SW 1271 (cell line): Measurements from ENCODE around the gene EFHB.
"Not testable (repeated sequence)": the region's sequence is repeated elsewhere in the genome, so short reads cannot be mapped to it uniquely, and the experiment has no call there.

Experiments
- DNase-seq, 2 experiments: peaks; one replicate each; lab custom pipeline; 2025; lab: John Stamatoyannopoulos, UW

EFHB gene, protein sequence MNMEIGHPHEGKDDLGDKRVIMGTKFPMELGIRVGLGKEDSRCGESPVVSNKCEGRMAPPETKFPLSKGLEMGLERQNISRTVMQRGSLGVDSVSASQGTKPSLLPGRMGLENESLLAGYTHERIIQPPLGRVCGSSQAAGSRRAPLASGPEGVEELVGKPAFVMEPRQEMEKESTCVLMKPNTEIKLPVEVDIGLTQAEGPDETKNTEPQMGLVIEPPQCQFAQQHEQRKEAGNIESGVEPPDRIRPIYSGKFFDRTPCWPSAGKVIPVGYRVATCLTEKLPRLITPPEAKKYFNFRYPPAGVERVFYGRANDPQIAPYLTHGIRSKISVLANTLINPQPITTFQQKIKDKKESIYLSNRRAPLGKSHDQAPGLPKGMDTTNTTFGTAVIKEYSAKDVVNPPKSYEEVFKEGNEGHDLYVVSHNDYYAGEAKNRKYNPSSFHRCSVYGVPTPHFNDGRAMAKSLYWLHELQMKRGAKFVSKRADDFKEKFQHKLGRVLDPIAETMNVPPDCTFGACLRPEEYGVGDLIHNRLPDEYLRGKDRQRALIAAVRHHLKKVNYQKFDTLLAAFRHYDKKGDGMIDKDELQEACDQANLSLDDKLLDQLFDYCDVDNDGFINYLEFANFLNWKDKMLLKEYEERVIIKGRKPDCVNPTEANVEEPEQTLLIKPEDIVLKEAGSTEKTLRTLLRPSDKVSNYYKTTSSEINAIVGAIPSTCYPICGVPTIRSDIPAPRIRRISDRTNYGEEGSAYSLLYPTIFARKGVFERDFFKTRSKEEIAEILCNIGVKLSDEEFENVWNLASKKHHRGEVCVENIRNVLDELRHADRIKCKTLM

DNA sequence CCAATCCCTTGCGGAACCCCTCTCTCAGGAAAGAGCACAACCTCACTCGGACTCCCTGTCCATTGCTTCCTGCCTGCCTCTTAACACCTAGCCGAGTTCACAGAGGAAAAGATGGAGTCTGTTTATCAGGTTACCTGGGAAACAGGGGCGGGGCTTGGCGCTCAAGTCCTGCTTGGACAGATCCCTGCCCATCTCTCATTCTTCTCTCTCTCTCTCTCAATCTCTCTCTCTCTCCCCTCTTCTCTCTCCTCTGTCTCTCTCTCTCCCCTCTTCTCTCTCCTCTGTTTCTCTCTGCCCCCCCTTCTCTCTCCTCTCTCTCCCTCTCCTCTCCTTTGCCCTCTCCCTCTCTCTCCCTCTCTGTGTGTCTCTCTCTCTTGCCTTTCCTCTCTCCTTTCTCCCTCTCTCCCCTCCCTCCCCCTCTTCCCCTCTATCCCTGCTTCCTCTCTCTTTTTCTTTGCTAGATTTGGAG, at the start of gene EFHB:
EFHB (minus strand) TSS at position 120 of the 469 bp plus-strand sequence. CDS start 199 bp downstream, outside the sequence.
- DNase-seq: no peak

DNA sequence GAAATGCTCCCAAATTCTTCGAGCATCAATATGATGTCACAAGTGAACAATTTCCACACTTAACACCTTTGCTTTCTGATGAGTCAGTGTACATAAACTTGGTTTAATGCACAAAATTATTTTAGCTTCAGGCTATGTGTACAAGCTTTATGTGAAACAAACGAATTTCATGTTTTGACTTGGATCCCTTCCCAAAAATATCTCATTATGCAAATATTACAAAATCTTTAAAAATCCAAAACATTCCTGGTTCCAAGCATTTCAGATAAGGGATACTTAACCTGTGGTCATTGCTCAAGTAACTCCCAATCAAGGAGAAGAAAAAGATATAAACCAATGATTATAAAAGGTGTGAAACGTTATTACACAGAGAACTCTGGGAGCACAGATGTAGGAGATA, 38.0 kb upstream of the EFHB start:
- peak in 1 of 2 experiments; percentile 37 for DNase-seq

DNA sequence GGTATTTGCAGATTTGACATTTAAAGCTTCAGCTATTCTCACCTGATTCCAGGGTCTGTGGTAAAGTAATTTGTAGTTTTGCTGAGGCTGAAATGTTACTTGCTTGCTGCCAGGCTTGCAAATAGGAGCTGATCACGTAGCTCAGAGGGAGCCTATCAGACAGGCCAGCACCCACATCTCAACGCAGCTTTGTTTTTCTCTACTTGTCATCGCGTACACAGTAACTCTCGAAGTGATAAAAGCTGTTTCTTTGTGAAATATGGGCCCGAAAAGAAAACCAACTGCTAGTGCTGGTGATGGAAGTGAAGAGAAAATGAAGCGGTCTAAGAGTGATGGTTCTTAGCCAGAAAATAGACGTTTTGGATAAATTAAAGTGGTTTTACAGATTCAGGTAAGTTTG, 36.3 kb upstream of the EFHB start:
- no peak for DNase-seq

DNA sequence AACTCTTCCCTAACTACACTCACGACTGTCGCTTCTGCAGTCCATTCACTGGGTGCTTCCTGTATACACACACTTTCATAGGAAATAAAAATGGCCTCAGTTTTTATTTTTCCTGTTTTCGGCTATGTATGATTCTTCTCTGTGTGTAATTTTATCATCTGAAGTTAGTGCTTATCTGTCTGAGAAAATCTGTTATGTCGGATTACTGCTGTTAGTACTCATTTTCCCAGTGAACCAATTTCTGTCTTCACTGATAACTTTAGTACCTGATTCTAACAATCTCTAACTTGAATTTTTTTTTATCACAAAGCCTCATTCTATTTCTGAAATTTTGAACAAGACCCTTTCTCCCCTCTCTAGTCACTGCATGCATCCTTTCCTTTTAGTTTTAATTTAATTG, 33.8 kb upstream of the EFHB start:
- no peak for DNase-seq

DNA sequence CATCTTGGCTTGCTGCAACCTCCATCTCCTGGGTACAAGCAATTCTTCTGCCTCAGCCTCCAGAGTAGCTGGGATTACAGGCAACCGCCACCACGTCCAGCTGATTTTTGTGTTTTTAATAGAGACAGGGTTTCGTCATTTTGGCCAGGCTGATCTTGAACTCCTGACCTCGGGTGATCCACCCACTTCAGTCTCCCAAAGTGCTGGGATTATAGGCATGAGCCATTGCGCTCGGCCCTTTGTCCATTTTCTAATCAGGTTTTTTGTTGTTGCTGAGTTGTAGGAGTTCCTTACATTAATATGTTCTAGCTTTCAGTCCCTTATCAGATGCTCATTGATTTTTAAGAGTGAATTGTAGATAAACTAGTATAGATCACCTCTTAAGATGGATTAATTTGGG, 33.2 kb upstream of the EFHB start:
- no peak for DNase-seq

DNA sequence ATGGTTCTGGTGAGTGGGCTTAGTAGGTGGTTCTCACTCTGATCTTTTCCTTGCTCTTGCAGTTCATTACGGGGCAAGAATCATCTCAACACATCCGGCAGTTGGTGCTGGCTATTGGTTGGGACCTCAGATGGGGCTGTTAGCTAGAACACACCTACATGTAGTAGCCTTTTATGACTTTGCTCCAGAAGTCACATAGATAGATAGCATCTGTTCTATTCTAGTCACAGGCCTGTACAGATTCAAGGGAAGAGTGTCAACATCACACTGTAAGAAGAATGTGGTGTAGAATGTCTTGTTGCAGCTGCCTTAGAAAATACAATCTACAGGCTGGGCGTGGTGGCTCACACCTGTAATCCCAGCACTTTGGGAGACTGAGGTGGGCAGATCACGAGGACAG, 27.9 kb upstream of the EFHB start:
- DNase-seq: no peak

DNA sequence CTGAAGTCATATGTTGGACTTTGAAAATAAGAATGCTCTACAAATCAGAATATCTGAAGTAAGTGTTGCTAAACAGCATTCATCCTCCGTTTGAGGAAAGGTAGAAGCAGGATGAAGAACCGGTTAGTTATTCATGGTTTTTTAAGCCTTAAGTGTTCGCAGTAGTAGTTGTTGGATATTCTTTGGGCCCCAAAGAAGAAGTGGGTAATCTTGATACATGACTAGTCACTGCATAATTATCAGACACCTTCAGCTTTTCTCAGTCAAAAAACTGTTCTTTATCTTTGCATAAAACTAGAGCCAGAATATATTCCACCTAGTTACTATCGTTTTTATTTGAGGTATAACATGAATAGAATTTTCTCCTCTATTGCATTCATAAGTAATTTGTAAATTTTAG, 26.7 kb upstream of the EFHB start:
- no peak for DNase-seq

DNA sequence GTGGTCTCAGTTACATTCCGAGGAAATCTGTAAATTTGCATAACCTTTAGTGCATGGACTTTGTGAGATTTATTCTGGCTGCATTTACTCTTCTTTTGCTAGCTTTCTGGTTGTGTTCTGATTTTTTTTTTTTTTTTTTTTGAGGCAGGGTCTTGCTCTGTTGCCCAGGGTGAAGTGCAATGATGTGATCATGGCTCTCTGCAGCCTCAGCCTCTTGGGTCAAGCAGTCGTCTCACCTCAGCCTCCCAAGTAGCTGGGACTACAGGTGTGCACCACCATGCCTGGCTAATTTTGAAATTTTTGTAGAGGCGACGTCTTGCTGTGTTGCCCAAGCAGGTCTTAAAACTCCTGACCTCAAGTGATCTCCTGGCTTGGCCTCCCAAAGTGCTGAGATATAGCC, 25.5 kb upstream of the EFHB start:
- no peak for DNase-seq

DNA sequence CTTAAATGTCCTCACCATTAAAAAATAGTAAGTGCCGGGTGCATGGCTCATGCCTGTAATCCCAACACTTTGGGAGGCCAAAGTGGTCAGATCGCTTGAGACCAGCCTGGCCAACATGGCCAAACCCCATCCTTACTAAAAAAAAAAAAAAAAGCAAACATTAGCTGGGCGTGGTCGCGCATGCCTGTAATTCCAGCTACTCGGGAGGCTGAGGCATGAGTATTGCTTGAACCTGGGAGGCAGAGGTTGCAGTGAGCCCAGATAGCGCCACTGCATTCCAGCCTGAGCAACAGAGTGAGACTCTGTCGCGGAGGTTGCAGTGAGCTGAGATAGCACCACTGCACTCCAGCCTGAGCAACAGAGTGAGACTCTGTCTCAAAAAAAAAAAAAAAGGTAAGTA, 23.3 kb upstream of the EFHB start:
- not testable (repeated sequence) for DNase-seq

DNA sequence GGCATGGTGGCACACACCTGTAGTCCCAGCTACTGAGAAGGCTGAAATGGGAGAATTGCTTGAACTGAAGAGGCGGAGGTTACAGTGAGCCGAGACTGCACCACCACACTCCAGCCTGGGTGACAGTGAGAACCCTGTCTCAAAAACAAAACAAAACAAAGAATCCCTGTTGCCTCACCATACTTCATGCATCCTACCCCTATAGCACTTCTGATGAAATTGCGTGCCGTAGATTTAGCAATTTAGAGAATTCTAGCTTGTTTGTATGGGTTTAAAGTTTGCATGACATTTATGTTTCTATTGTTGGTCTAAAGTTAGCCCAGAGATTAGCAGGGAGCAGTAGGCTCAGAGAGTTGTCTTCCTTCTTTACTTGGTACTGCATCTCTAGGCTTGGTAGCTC, 20.7 kb upstream of the EFHB start:
- no peak for DNase-seq

DNA sequence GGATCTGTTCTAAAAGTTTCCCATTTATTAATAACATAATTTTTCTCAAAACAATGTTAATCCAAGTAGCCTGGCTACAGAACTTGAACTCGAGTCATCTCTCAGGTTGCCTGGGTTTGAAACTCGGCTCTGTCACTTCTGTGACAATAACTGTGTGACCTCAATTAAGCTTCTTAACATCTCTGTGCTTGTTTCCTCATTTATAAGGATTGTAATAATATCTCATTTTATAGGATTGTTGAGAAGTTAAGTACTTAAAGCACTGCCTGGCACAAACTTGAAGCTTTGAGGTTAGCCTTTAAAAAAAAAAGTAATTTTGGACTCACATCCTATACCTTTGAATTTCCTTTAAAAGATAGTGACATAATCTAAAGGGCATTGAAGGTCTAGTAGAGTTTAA, 16.3 kb upstream of the EFHB start:
- DNase-seq: no peak

DNA sequence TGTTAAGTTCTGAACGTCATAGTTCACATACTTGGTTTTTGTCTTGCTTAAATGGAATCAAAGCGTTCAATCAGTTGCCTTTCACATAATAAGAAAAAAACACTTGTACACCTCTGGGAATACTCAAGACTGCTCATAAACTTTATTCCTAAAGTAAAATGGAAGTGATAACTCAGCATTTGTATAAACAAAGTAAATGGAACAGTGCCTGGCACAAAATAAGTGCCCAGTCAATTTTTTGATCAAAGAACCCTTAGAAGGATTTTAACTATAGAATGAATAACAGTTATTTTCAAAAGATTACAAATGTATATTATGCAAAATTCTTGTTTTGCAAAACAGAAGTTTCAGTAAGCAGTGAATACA, 14.2 kb upstream of the EFHB start:
- no peak for DNase-seq

DNA sequence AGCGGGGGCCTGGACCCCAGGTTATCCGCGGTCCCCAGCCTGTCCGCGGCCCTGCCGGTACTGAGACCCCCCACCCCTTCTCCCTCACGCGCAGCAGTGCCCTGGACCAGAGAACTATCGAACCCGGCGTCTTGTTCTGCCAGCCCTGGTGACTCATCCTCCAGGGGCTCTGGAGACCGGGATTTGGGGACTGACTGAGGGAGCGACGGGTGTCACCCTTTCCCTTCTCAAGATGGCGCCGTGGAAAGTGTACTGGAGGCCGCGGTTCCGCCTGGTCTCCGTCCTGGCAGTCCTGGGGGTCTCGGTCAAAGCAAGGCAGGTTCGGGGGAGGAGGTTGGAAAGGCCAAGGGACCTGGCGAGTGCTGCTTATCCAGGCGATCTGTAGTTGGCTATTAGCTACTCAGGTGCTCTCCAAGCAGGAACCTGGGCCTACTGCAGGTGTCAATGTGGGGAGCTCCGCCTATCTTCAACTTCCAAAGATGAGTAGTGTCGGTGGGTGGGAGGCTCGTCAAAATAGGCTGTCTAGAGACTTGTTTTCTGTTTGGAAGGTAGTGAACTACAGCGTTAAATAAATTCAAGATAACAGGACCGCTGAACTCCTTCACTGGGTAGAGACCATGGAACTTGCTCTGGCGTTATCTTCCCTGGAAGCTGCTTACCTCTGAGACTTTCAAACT, 13.7 kb upstream of the EFHB start:
- DNase-seq: peak in 1 of 2 experiments; percentile 57

DNA sequence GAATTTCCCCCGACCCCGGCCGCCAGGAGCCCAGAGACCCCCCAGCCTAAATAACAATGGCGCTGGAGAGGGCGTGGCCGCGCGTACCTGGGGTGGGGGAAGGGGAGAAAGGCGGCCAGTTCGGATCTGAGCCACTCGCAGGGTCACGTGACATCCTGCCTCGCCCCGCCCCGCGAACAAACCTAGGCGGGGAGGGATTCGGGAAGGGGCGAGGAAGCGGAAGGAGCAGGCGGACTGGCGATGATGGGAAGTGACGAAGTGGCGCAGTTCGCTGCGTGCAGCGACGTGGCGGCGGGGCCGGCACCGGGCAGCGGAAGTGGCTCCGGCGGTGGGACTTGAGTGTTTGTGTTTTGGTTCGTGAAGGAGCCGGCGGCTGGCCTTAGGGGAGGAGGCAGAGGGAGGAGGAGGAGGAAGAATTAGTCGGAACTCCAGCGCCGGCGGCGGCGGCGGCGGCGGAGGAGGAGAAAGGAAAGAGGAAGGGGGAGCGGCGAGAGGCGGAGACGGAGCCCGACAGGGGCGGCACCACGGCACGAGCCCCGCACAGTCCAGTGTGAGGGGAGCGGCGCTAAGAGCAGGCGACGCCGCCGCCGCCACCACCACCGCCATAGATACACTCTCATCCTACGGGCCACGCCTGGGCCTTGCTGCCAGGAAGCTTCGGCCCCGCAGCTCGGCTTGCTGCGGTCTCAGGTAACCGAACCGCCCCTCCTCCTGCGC, 13.0 kb upstream of the EFHB start, which contains the start of gene RAB5A:
RAB5A (plus strand) TSS at position 266 of the 717 bp plus-strand sequence. CDS start 3,802 bp downstream, outside the sequence.
- DNase-seq: peak; percentile 97 to 99

DNA sequence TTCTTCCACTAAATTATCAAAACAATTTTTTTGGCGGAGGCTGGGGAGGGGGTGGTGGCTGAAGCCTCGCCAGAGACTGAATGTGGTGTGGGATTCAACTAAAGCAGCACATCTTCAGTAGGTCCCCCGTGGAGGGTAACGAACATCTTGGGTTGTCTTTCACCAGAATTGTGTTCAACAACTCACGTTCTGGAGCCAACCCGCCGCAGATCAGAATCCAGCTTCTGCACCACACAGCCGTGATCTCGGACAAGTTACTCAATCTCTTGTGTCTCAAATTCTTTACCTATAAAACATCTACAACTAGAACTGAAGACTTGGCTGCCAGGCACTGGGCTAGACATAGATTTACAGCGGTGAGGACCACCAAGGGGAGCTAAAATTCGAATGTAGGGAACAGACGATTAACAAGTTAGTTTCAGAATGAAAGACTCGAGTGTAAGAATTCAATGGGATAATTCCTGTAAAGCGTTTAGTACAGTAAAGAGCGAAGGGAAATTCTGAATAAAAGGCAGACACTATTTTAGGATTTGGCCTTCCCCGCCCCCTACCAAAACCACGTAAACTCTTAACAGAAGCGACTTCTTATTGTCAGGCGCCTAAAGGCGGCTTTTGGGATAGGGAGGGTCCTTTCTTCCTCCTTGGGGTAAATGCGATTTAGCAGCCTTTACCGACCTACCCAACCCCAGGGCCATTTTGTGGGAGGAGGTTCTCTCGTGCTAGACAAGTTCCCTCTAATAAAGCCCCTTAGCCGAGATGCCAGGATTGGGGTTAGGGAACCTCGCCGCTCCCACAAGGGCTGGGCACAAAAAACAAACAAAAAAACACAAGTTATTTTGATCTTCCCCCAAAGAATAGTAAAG, 12.2 kb upstream of the EFHB start:
- no peak for DNase-seq

DNA sequence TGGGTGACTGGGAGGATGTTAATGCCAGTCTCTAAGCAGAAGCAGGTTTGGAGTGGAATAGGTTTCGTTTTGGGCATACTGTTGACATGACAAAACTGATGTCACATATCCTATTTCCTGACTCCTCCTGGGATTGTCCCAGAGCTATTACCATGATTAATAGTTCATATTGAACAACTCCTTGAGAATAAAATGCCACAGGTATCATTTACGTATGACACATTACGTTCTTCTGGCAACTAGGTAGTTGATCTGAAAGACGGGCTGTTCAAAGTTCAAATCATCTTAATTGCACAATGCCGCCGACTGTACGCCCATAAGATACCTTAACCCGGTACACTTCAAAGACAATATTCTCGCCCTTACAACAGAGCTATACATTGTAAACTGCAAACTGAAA, 11.5 kb upstream of the EFHB start:
- no peak for DNase-seq

DNA sequence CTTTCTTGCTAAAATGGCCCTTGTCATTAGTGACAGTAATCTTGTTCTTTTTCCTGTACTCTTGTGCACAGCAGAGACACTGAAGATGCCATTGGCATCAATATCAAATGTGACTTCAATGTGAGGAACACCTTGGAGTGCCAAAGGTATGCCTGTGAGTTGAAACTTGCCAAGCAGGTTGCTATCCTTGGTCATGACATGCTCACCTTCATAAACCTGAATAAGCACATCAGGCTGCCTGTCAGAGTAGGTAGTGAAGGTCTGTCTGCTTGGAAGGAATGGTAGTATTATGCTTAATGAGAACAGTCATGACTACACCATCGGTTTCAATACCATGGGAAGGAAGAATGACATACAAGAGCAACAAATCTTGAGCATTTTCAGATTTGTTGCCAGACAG, 6.6 kb upstream of the EFHB start:
- DNase-seq: no peak

DNA sequence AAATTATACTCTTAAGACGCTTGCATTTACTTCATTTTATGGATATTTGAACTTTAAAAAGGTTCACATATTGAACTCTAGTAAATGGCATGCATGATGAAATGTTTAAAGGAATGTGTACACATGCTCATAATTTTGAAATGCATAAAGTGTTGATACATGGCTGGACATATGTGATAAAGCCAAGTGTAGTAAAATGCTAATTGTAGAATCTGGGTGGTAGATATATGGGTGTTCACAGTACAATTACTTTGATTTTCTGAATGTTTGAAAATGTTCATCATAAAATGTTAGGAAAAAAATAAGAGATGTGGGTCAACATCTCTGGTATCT, 4.2 kb upstream of the EFHB start:
- no peak for DNase-seq

DNA sequence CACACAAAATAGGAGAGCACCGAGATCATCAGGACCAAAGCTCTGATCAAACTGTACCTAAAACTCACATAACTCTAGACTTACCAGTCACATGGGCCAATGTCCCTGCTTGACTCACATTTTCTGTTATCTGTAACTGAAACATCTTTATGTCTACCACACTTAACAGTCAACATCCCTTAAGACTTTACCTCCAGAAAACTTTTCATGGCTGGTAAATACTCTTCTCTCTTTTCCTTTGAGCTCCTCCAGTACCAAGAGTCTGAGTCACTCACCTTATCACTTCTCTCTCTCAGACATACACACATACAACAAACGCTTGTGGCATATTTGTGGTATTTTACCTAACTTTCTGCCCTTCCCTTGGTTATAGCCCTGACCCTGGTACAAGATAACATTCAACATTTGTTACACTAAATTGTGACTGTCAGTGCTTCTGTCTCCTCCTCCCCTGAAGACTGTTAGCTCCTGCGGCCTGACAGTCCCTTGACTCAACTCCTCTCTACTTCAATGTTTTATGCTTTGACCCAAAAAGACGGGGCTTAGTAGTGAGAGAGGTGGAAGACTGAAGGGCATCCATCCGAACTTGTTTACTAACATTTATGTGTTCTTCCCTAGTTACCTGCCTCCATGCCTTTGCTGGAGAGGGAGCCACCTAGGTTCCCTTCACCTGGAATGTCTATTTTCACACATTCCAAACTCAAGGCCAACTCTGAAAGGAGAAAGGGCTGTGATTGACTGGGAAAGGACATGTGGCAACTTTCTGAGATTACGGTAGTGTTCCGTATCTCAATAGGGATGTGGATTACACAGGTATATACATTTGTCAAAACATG, 3.7 kb upstream of the EFHB start:
- DNase-seq: no peak

DNA sequence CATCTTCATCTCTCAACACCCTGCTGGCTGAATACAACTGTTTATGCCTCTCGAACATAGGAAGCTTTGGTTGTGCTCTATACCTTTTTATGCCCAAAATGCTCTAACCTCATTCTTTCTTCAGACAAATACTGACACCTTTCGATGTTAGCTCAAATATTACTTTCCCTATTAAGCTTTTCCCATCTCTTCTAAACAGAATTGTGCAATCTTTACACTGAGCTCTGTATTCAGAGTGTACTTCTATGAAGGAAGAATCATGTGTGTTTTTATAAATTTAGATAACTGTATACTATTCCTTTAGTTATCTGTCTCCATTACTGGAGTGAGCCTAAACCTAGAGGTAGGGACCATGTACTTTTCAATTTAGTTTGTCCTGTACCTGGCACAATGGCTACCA, 1.6 kb downstream of the EFHB start:
- DNase-seq: no peak
